ENCODE results near the gene LASP1NB.

DNA sequence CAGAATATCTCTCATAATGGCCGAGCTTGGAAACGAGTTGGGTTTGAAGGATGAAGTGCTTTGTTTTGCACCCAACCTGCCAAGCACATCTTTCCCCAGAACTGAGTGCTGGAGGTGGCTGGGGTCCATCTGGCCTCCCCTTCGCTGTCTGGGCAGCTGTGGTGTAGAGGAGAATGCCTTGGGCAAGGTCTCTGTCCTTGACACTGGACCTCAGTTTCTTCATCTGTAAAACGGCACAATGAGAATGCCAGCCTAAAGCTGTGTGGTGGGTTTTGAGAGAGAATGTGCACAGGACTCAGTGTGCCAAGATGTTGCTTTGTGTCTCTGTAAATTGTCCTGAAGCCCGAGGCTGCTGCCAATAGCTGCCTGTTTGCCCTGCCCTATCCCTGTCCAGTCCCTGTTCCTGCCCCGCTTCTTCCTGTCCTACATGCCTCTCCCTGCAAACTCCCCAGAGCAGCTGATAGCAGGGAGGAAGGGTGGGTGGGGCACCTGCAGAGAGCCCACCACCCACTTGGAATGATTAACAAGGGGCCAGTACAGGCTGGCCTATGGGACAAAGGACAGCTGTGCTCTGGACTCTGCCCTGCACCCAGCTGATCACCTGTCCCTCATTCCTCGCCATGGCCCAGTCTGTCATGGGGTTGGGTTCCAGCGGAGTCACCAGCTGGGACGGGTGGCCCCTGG is 40.2 kb upstream of the LASP1NB start:
- TF ChIP-seq POLR2A (IDR thresholded peaks at IDR 0.05; ENCODE audit: low read length) = no peak
- TF ChIP-seq GATA1 (IDR thresholded peaks at IDR 0.05; ENCODE audit: low read depth, low read length) = no peak

Data from erythroblast (primary cell).